GDM1 (cell line): ENCODE results near the gene ZNF280D.

Experiments
- DNase-seq: peaks from one replicate; lab custom pipeline; 2025; lab: John Stamatoyannopoulos, UW

Gene ZNF280D

DNA sequence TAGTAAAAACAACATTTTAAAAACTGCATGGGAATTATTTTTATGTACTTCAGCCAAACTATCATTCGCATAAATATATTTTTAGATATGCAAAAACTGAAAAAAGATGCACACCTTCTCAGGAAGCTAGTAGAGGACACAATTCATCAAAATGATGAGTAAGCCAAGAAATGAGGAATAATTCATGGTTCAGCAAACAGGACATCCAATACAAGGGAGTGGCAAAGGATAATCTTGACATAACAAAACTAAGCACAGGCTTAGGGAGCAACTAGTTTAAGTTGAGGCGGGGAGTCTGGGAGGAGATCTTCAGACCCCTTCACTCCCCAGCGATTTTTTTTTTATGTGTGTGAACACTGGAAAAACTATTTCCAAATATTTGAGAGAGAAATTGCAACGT lies 93.7 kb downstream of the ZNF280D start:
- DNase-seq, result no peak

DNA sequence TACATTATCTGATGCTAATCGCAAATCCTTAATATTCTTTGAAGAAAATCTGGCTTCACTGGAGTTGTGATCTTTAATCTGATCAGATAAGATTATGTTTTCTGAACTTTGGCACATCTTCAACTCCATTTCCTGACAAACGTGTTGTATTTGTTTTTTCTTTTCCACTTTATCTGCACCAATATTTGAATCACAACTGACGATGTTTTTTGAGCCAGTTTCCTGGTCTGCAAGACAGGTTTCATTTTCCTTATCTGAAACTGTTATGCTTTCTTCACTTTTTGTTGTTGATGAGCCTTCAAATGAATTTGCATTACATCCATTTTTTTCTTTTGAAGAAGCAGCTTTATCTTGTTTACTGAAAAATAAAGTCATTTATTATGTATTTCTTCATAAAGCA lies 101.5 kb downstream of the ZNF280D start:
- no peak for DNase-seq

DNA sequence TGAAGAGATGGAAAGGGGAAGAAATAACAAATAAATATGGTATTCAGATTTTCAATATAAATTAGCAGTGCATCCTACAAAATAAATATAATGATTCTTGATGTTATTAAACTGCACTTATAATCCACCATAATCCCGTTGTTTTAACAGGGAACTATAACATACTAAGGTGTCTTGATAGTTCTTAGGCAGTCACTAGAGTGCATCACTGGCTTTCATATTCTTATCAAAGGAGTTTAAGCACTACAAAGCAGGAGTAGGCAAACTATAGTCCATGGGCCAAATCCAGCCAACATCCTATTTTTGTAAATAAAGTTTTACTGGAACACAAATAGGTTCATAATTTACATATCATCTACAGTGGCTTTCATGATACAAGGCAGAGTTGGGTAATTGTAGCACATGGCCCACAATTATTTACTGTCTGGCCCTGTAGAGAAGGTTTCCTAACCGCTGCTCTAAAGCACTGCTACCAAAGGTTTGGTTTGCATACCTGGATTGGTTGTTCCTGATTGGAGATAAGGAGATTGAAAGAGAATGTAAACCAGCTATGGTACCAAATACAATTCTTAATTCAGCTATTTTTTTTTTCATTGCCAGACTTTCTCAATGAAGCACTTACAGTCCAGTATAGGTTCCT lies 104.3 kb downstream of the ZNF280D start:
- no peak for DNase-seq

DNA sequence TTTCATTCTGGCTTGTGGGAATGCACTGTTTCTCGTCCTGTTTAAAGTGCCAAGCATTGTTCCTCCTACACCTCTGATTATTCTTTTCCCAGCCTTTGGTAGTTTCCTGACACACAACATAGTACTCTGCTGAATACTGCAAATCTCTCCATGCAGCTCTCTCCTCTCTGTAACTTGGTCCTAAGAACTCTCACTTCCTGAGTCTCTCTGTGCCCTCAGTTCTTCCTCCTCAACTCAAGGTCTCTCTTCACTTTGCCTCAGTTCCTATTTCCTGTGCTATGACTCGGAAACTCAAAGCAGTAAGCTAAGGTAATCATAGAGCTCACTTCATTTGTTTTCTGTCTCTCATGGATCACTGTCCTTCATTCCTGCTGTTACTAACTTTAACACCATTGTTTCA lies 113.4 kb downstream of the ZNF280D start:
- no peak for DNase-seq

DNA sequence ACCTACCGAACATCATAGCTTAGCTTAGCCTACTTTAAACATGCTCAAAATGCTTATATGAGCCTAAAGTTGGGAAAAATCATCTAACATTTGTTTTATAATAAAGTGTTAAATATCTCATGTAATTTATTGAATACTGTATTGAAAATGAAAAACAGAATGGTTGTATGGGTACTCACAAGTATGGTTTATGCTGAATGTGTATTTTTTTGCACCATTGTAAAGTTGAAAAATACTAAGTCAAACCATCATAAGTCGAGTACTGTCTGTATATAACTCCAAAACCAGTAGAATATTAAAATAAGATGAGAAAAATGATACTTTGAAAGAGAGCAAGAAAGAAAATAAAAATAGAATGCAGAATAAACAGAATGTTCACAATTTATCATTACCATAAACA lies 115.7 kb downstream of the ZNF280D start:
- no peak for DNase-seq

DNA sequence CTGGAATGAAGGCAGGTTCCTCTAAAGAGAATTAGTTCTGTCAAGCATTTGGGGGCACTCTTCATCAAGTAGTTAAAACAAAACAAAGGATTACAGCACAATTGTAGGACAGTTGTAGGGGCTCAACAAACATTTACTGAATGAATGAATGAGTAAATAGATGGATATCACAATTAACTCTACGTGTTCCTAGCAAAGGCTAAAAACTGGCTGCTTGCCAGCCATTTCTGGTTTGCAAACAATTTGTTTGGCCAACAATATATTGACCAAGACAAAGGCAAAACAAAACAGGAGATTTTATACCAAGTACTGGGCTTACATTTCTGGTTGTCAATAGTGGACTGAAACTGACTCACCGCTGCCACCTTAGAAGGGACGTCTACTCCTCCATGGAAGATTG lies 116.8 kb downstream of the ZNF280D start:
- DNase-seq, result no peak

DNA sequence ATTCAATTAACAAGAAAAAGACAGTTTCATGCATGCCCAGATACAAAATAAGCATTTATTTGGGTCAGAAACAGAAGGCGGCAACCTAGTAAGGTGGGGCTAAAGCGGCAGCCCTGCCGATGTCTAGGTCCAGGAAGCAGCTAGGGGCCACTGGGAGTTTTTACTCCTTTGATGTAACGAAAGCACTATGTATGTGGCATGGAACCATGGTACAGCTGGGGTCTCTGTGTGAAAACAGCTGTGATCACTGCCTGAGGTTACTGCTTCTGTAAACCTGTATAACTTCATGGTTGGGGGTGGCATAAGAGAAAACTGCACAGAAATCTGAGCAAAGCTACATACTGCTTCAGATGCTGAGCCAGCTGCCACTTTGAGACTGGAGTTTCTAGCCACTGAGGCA lies 119.5 kb downstream of the ZNF280D start:
- no peak for DNase-seq

DNA sequence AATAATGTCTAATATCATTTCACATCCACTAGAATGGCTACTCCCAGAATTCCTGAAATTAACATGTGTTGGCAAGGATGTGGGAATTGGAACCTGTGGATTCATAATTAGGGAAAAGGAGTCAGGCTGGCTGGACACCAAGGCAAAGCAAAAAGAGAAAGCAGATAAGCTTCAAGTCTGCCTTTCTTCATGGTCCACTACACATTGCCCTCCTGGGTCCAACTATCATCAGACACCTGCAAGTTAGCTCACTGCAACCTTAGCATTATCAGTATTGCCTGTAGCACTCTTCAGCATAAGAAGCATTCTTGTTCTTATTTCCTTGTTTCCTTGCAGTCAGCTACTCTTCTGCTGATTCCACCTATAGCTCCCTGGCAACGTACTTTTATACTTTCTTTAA lies 124.3 kb downstream of the ZNF280D start:
- no peak for DNase-seq

DNA sequence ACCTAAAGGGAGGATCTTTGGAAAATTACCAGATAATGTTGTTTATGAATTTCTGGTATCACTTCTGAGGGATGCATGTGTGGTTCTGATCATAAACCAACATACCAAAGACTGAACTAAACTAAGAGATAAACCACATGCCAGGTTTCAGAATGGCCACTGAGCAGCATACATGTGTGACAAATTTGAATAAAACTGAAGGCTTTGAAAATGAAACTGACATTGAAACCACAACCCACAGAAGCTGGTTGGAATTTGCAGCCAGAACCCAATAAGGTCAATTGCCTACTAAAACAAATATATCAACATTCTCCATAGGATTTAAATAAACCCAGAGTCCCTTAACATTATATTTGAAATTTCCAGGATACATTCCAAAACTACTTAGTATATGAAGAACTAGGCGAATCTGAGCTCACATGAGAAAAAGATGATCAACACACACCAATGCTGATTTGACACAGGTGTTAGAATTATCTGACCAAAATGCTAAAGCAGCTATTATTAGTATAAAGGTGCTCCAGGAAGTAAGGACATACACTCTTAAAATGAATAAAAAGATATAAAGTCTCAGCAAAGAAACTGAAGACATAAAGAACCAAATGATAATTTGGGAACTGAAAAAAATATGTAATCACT lies 125.0 kb downstream of the ZNF280D start:
- no peak for DNase-seq

DNA sequence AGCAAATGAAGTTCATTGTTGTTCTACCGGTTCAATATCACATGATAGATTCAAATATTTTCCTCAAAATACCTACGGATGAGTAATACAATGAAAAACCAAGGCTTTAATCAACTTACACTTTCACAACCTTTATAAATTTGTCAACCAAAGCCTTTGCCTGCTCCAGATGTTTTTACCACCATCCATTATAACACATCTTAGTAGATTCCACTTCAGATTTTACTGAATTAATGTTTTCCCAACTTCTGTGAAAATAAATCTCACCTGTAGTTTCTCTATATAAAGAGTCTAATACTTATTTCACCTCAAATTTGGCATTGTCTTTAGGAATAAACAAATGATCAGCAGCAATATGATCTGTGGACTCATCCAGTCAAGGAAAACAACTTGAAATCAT lies 131.1 kb downstream of the ZNF280D start:
- DNase-seq, result no peak

DNA sequence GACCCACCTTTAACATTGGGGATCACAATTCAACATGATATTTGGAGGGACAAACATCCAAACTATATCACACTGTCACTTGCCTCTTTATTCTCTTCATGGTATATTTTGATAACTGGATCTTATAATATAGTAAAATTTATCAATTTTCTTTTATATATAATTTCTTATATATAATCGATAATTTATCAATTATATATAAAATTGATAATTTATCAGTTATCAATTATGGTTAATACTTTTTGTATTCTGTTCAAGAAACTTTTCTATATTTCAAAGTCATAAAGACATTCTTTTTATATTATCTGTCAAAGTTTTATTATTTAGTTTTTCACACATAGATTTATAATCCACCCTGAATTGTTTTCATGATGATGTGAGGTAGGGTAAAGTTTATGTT lies 132.9 kb downstream of the ZNF280D start:
- no peak for DNase-seq

DNA sequence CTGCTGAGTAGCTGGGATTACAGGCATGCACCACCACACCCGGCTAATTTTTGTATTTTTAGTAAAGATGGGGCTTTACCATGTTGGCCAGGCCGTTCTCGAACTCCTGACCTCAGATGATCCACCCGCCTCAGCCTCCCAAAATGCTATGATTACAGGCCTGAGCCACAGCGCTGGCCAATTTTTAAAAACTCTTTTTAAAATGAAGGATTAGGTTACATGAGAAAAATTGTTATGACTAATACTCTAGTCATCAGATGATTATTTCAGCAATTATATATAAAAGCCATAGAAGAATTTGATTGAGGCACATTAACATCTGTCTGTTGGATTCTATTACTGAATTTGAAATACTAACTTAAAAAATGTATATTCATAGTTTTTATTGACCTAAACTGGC lies 134.3 kb downstream of the ZNF280D start:
- no peak for DNase-seq

DNA sequence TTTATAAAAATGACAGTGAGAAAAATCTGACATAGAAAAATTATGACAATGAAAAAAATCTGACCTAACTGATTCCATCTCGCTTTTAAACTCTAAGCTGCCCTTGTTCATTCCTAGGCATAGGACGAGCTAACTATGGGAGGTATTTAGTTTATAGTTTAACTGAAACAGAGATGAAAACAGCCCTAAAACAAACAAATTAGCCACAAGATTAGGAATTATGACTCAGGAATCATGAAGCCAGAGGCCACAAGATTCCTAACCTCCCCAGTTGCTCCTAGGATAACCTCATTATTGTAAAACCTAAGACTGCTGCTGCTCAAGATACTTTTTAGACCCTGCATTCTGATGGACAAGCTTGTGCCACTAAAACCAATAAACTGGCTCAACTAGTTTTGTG lies 145.6 kb downstream of the ZNF280D start:
- DNase-seq, result no peak

DNA sequence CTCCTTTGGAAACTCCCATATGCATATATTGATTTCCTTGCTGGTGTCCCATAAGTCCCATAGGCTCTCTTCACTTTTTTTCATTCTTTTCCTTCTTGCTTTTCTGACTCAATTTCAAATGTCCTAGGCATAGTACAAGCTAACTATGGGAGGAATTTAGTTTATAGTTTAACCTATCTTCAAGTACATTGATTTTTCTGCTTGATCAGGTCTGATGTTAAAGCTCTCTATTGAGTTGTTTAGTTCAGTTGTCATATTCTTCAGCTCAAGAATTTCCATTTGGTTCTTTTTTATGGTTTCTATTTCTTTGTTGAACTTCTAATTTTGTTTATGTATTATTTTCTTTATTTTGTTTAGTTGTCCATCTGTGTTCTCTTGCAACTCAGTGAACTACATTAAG lies 147.1 kb downstream of the ZNF280D start:
- no peak for DNase-seq

DNA sequence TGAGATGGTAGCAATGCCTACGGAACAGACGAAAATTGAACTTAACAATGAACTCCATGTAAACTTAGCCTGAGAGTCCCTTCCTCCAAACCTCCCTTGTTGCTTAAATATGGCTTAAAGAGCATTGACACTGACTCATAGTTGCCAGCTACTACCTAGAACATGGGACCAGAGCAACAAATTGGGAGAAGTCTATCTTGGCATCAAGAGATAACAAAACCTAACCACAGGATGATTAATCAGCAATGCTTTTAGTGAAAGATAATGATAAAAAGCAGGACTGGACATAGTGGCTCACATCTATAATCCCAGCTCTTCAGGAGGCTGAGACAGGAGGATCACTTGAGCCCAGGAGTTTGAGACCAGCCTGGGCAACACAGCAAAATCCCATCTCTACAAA lies 150.5 kb downstream of the ZNF280D start:
- DNase-seq, result no peak
